Right forelimb (tissue), 1 donor: ENCODE results near the gene HYAL2.

ENCODE experiments used
- DNase-seq: peaks from one replicate; pipeline ENCODE4 v3.0.0-alpha.2; 2018

The HYAL2 gene

GRCh38 chr3:50322386-50323091 lies at the start of gene HYAL2:
TSS of gene HYAL2 (minus strand) at chr3:50322745. CDS start at chr3:50320489, 2,256 bp downstream.
- no peak for DNase-seq

- DNase-seq: no peak
These were observed 48.7 kb upstream of the HYAL2 start for GRCh38 chr3:50371133-50371685.

- peak; percentile 73 for DNase-seq
These were observed 48.0 kb upstream of the HYAL2 start for GRCh38 chr3:50370594-50370993.

GRCh38 chr3:50369012-50369670 lies 46.6 kb upstream of the HYAL2 start:
- DNase-seq: no peak

- DNase-seq: no peak
These were observed 43.3 kb upstream of the HYAL2 start for GRCh38 chr3:50365842-50366220.

GRCh38 chr3:50365080-50365841 lies 42.7 kb upstream of the HYAL2 start:
- peak; percentile 84 for DNase-seq

GRCh38 chr3:50364573-50365079 lies 42.1 kb upstream of the HYAL2 start:
- DNase-seq: no peak

GRCh38 chr3:50359760-50360110 lies 37.2 kb upstream of the HYAL2 start:
- no peak for DNase-seq

- peak; percentile 94 for DNase-seq
These were observed 36.6 kb upstream of the HYAL2 start, which contains the start of gene TMEM115 for GRCh38 chr3:50358911-50359759. TSS of gene TMEM115 (minus strand) at chr3:50359521. CDS start at chr3:50359063, 458 bp downstream.

GRCh38 chr3:50358355-50358910 lies 35.9 kb upstream of the HYAL2 start:
- no peak for DNase-seq

GRCh38 chr3:50357481-50357880 lies 34.9 kb upstream of the HYAL2 start:
- DNase-seq: no peak

- no peak for DNase-seq
These were observed 34.0 kb upstream of the HYAL2 start for GRCh38 chr3:50356553-50356952.

- DNase-seq: no peak
These were observed 33.4 kb upstream of the HYAL2 start for GRCh38 chr3:50355829-50356552.

GRCh38 chr3:50354850-50355249 lies 32.3 kb upstream of the HYAL2 start:
- no peak for DNase-seq

- no peak for DNase-seq
These were observed 31.7 kb upstream of the HYAL2 start for GRCh38 chr3:50354186-50354764.

GRCh38 chr3:50353245-50354004 lies 30.9 kb upstream of the HYAL2 start:
- no peak for DNase-seq

- no peak for DNase-seq
These were observed 30.2 kb upstream of the HYAL2 start for GRCh38 chr3:50352781-50353180.

- no peak for DNase-seq
These were observed 28.8 kb upstream of the HYAL2 start for GRCh38 chr3:50351323-50351697.

GRCh38 chr3:50350527-50351322 lies 28.2 kb upstream of the HYAL2 start, which contains the start of the genes CYB561D2 and NPRL2:
TSS of gene CYB561D2 (plus strand) at chr3:50350862. CDS start at chr3:50351434, 572 bp downstream.
TSS of gene NPRL2 (minus strand) at chr3:50350775. CDS start at chr3:50350652, 123 bp downstream.
- peak; percentile 96 for DNase-seq
